HFF-Myc (cell line): ENCODE results near the gene SEPSECS.
A peak's percentile ranks its signal among the peaks of the same experiment; 100 is the strongest.

Experiments
- DNase-seq: peaks from one replicate; pipeline ENCODE4 v3.0.0-alpha.2; 2011; ENCODE audit warnings: low read depth; ENCODE audit errors: extremely low read depth
- H3K4me3 ChIP-seq: replicated peaks from 2 replicates; pipeline ENCODE4 v1.5.1; 2011; ENCODE audit warnings: low read depth, mild to moderate bottlenecking, control low read depth, low read length
- CTCF ChIP-seq: IDR thresholded peaks from 2 replicates; pipeline ENCODE4 v1.5.1; 2012; ENCODE audit warnings: mild to moderate bottlenecking, low read depth, low read length, control low read depth; ENCODE audit errors: missing control alignments

Gene SEPSECS

GRCh38 chr4:25182937-25183336 lies 22.7 kb upstream of the SEPSECS start:
- no peak overlapping the region for H3K4me3 ChIP-seq
- DNase-seq = no peak
- TF ChIP-seq CTCF = no peak

DNA sequence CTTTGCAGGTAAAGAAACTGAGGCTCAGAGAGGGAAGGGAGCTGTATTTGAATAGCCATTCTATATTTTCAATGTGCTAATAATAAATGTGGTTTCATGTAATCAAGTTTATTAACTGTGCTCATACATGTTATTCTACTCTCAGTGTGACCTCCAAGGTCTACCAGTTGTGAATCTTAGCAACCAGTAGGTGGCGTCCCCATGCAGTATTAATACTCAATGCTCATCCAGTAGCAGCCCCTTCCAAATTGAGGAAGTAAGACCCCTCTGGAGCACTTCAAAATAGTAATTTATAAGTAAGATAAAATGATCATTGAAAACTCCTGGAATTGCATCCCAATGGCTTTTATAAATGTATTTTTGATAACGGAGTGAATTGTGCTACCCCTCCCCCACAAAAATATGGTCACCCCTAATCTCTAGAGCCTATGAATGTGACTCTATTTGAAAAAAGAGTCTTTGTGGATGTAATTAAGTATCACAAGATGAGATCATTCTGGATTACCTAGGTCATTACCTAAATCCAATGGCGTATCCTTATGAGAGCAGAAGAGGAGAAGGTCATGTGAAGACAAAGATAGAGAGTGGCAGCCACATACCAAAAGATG lies 20.4 kb upstream of the SEPSECS start:
- no peak for DNase-seq
- no peak overlapping the region for H3K4me3 ChIP-seq
- TF ChIP-seq CTCF = peak; percentile 68

DNA sequence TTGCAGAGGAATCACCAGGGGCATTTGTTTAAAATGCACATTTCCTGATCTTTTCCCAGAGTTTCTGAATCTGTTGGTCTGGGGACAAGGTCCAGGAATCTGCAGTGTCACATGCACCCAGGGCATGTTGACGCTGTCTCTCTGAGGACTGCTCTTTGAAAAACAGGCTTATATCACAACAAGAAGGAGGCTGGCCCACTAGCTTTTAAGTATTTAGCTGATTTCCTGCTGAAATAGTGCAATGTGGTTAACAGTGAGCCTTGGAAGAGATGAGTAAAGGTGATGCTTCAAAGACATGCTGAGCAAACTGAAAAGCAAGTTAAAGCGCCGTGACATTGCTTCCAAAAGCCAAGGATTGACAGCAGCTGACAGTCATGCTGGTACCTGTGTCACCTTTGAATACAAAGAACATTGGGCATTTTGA lies 18.6 kb upstream of the SEPSECS start:
- no peak overlapping the region for H3K4me3 ChIP-seq
- no peak for TF ChIP-seq CTCF
- no peak for DNase-seq

- no peak for TF ChIP-seq CTCF
- no peak overlapping the region for H3K4me3 ChIP-seq
- no peak for DNase-seq
Observed at GRCh38 chr4:25177147-25177546, 16.9 kb upstream of the SEPSECS start.

GRCh38 chr4:25174674-25175073 lies 14.4 kb upstream of the SEPSECS start:
- no peak for TF ChIP-seq CTCF
- no peak for DNase-seq
- no peak overlapping the region for H3K4me3 ChIP-seq

- H3K4me3 ChIP-seq = 0 out of 2 replicates have a peak overlapping the region, but pooled peaks have one; percentile 1
- TF ChIP-seq CTCF = peak; percentile 7
- DNase-seq = peak; percentile 96
Observed at GRCh38 chr4:25172961-25173915, 13.0 kb upstream of the SEPSECS start.
